Uterus (tissue), 2 donors: ENCODE measurements around the gene HIVEP3.

Experiments
- POLR2A ChIP-seq, 2 donors: fragments of 450-650 bp; IDR thresholded peaks; one replicate each; pipeline ENCODE4 v1.6.1; 2016; ENCODE audit warnings: antibody characterized with exemption in 2 of 2, mild to moderate bottlenecking in 1 of 2, moderate library complexity in 1 of 2
- TF ChIP-seq, protein P1 (sequence below), 4 experiments: fragments of 200-600 bp in 2 of 4; fragments of 450-650 bp in 2 of 4; sonication (generic) in 2 of 4; IDR thresholded peaks; one replicate each; pipeline ENCODE4 v1.5.1; 2016 to 2019; ENCODE audit warnings: antibody characterized with exemption in 4 of 4, mild to moderate bottlenecking in 2 of 4, moderate library complexity in 1 of 4

DNA sequence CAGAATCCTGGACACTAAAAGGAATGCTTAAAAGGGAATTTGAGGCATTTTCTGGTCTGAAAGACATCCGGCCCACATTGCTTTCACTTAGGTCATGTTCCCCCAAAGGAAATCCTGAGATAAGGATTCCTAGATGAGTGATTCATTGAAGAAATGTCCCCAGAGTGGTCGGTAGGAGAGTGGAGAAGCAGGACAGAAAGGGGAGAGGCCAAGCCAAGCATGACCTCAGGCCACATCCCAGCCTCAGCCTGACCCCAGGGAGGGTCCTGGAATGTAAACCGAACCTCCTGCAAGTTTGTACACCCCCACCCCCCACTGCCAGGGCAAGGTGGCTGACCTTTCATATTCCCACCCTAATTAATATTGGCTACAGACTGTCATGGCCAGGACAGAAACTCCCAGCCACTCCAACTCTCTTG, 16.6 kb downstream of the HIVEP3 start:
- TF ChIP-seq, protein P1, sequence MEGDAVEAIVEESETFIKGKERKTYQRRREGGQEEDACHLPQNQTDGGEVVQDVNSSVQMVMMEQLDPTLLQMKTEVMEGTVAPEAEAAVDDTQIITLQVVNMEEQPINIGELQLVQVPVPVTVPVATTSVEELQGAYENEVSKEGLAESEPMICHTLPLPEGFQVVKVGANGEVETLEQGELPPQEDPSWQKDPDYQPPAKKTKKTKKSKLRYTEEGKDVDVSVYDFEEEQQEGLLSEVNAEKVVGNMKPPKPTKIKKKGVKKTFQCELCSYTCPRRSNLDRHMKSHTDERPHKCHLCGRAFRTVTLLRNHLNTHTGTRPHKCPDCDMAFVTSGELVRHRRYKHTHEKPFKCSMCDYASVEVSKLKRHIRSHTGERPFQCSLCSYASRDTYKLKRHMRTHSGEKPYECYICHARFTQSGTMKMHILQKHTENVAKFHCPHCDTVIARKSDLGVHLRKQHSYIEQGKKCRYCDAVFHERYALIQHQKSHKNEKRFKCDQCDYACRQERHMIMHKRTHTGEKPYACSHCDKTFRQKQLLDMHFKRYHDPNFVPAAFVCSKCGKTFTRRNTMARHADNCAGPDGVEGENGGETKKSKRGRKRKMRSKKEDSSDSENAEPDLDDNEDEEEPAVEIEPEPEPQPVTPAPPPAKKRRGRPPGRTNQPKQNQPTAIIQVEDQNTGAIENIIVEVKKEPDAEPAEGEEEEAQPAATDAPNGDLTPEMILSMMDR (IDR thresholded peaks at IDR 0.05): no peak
- TF ChIP-seq POLR2A (IDR thresholded peaks at IDR 0.05): no peak
